HG02571 (cell line): ENCODE measurements around the gene TAF15.

ENCODE experiments used
- ATAC-seq: cut with Tn5 transposase; IDR thresholded peaks from one replicate; pipeline ENCODE4 v1.9.1; 2021; ENCODE audit warnings: mild to moderate bottlenecking, moderate library complexity; ENCODE audit not compliant: unreplicated experiment

The TAF15 gene

GRCh38 chr17:35786941-35787432 is 22.3 kb upstream of the TAF15 start:
- no peak for ATAC-seq

- ATAC-seq = no peak
These were observed 20.6 kb upstream of the TAF15 start for GRCh38 chr17:35788477-35789368.

- ATAC-seq = no peak
These were observed 18.4 kb upstream of the TAF15 start for GRCh38 chr17:35790841-35791240.

GRCh38 chr17:35791681-35792350 is 17.5 kb upstream of the TAF15 start:
- ATAC-seq = no peak

- ATAC-seq = no peak
These were observed 16.0 kb upstream of the TAF15 start for GRCh38 chr17:35793257-35793656.

GRCh38 chr17:35795007-35795870 is 14.0 kb upstream of the TAF15 start, which contains the start of gene MMP28:
TSS of gene MMP28 (minus strand) at chr17:35795641. CDS start at chr17:35795377, 264 bp downstream.
- no peak for ATAC-seq

GRCh38 chr17:35795871-35796265 is 13.4 kb upstream of the TAF15 start:
- no peak for ATAC-seq

- ATAC-seq = no peak
These were observed 12.3 kb upstream of the TAF15 start for GRCh38 chr17:35796942-35797341.

GRCh38 chr17:35797370-35797769 is 11.9 kb upstream of the TAF15 start:
- no peak for ATAC-seq

GRCh38 chr17:35797918-35798317 is 11.4 kb upstream of the TAF15 start:
- ATAC-seq = no peak

- ATAC-seq = no peak
These were observed 9.3 kb upstream of the TAF15 start for GRCh38 chr17:35799942-35800341.

- no peak for ATAC-seq
These were observed 7.6 kb upstream of the TAF15 start for GRCh38 chr17:35801583-35802224.

GRCh38 chr17:35804658-35805192 is 4.6 kb upstream of the TAF15 start:
- no peak for ATAC-seq

GRCh38 chr17:35807371-35808144 is 1.7 kb upstream of the TAF15 start:
- ATAC-seq = no peak

GRCh38 chr17:35808240-35808961 is 883 bp upstream of the TAF15 start:
- ATAC-seq = no peak

GRCh38 chr17:35809855-35810461 is 674 bp downstream of the TAF15 start:
- no peak for ATAC-seq

GRCh38 chr17:35811759-35812158 is 2.5 kb downstream of the TAF15 start:
- no peak for ATAC-seq

GRCh38 chr17:35812456-35812855 is 3.2 kb downstream of the TAF15 start:
- ATAC-seq = no peak
